Gastrocnemius medialis (tissue), 4 donors: ENCODE results near the gene PACS2.

ENCODE experiments used
- CTCF ChIP-seq, 5 experiments: fragments of 450-650 bp in 3 of 5; fragments of 200-600 bp in 2 of 5; sonication (generic) in 2 of 5; IDR thresholded peaks in 4 of 5; conservative IDR thresholded peaks in 1 of 5; 1 replicate in 4 of 5; 2 replicates in 1 of 5; pipeline ENCODE4 v1.5.1; 2016 to 2019; ENCODE audit warnings: antibody characterized with exemption in 5 of 5, mild to moderate bottlenecking in 3 of 5, moderate library complexity in 3 of 5
- POLR2A ChIP-seq, 2 donors: fragments of 450-650 bp; IDR thresholded peaks; one replicate each; pipeline ENCODE4 v1.6.1; 2017; ENCODE audit warnings: antibody characterized with exemption in 2 of 2, mild to moderate bottlenecking in 2 of 2, moderate library complexity in 2 of 2

GRCh38 chr14:105366386-105367074 lies 52.0 kb downstream of the PACS2 start:
- TF ChIP-seq CTCF (IDR thresholded peaks at IDR 0.05 in 4 of 5, conservative IDR thresholded peaks at IDR 0.05 in 1 of 5): no peak
- TF ChIP-seq POLR2A (IDR thresholded peaks at IDR 0.05): no peak
